Pancreas (tissue), 10 donors: ENCODE results near the gene OR4K13. TPM values are rescaled to one million over a fixed set of nuclear protein-coding genes. Genes with fewer than 3 reads are reported as not detected.

Experiments
- ATAC-seq, 4 donors: fragments of 200-7000 bp; cut with Tn5 transposase; one replicate each; pipeline versions ENCODE4 v1.8.0 to v1.9.1; 2020; ENCODE audit warnings: mild to moderate bottlenecking in 4 of 4, moderate library complexity in 4 of 4
- DNase-seq, 6 donors: peaks; one replicate each; pipeline ENCODE4 v3.0.0-alpha.2; 2020
- FAIRE-seq: peaks from 2 replicates; lab custom pipeline; 2012; peaks lifted over from hg19 to GRCh38; lab: Jason Lieb, UNC
- H3K27ac ChIP-seq, 4 donors: fragments of 200-600 bp; sonication (generic); 1 replicate in 3 of 4; 2 replicates in 1 of 4; pipeline versions ENCODE4 v1.5.0 to v1.8.0; 2020
- H3K27me3 ChIP-seq, 4 donors: fragments of 200-600 bp; one replicate each; pipeline ENCODE4 v1.8.0; 2021
- H3K36me3 ChIP-seq, 3 donors: fragments of 200-600 bp; sonication (generic) in 1 of 3; one replicate each; pipeline versions ENCODE4 v1.5.0 to v1.8.0; 2020 to 2021
- H3K4me1 ChIP-seq, 3 donors: fragments of 200-600 bp; one replicate each; pipeline ENCODE4 v1.8.0; 2021
- H3K4me3 ChIP-seq, 4 donors: fragments of 200-600 bp; sonication (generic) in 2 of 4; one replicate each; pipeline versions ENCODE4 v1.5.0 to v1.8.0; 2020 to 2021
- H3K9me3 ChIP-seq, 4 donors: fragments of 200-600 bp; one replicate each; pipeline ENCODE4 v1.8.0; 2021
- WGBS, 2 donors: extraction: QIAGEN DNeasy Blood & Tissue Kit; methylation state at CpG; one replicate each; pipeline ENCODE4 v1.1.7; 2013; 5-methylcytosine and 5-hydroxymethylcytosine counted together
- intact Hi-C, 3 donors: fragments of 100-400 bp; cut with DNase I; formaldehyde crosslinking; loops; one replicate each; pipeline versions ENCODE4 v1.11.1 to v1.14.2; 2022
- polyA plus RNA-seq, 2 donors: library from polyadenylated mRNA; stranded (reverse); fragments of 200-250 nt; gene quantifications; one replicate each; pipeline ENCODE4 v1.2.3, GENCODE V29; 2013
- total RNA-seq, 6 donors: library from RNA; stranded (reverse); fragmentation: NEBNext Ultra II Directional in 4 of 6; extraction: Animal tissue kit (Norgen Biotek cat#: 25700) in 4 of 6; gene quantifications; one replicate each; pipeline versions ENCODE4 v1.2.1 to v1.2.4, GENCODE V29; 2021 to 2023
- TF ChIP-seq, protein P1 (sequence below), 4 donors: fragments of 200-600 bp; sonication (generic) in 3 of 4; IDR thresholded peaks; one replicate each; pipeline versions ENCODE4 v1.5.0 to v1.8.0; 2021; ENCODE audit warnings: antibody characterized with exemption in 4 of 4
- donor health status: healthy with polysubstance abuse.
- donor health status: DM: no; HTN: no; CAD: no; lungs with moderate emphysema.
- donor health status: DM: no; HTN: no; CAD: no.
- donor health status: control.
- donor health status: control.
- donor health status: Bipolar disorder and iron deficiency.
- donor health status: DM: yes; HTN: yes; CAD: no.
- donor health status: DM: no; HTN: no; CAD: no.
- donor health status: DM: no; HTN: no; CAD: no.
- donor health status: DM: yes; HTN: yes; CAD: no.

Gene OR4K13, protein sequence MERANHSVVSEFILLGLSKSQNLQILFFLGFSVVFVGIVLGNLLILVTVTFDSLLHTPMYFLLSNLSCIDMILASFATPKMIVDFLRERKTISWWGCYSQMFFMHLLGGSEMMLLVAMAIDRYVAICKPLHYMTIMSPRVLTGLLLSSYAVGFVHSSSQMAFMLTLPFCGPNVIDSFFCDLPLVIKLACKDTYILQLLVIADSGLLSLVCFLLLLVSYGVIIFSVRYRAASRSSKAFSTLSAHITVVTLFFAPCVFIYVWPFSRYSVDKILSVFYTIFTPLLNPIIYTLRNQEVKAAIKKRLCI
- total RNA-seq: not detected
- not detected for polyA plus RNA-seq

- no peak for DNase-seq
- TF ChIP-seq, protein P1, sequence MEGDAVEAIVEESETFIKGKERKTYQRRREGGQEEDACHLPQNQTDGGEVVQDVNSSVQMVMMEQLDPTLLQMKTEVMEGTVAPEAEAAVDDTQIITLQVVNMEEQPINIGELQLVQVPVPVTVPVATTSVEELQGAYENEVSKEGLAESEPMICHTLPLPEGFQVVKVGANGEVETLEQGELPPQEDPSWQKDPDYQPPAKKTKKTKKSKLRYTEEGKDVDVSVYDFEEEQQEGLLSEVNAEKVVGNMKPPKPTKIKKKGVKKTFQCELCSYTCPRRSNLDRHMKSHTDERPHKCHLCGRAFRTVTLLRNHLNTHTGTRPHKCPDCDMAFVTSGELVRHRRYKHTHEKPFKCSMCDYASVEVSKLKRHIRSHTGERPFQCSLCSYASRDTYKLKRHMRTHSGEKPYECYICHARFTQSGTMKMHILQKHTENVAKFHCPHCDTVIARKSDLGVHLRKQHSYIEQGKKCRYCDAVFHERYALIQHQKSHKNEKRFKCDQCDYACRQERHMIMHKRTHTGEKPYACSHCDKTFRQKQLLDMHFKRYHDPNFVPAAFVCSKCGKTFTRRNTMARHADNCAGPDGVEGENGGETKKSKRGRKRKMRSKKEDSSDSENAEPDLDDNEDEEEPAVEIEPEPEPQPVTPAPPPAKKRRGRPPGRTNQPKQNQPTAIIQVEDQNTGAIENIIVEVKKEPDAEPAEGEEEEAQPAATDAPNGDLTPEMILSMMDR (IDR thresholded peaks at IDR 0.05): no peak
- Histone ChIP-seq H3K36me3 (no peaks in the 10 kb centered on the region), H3K4me3 (no peak within 1 kb of the TSS), H3K27ac (no peak within 1 kb of the TSS), H3K27me3 (no peaks in the 10 kb centered on the region), H3K4me1 (no peaks in the 10 kb centered on the region), H3K9me3 (no peaks in the 10 kb centered on the region)
- 69 to 80% methylated on average over 4 of the region's 4 CpGs for WGBS, 2 donors
- intact Hi-C loops: no loop called here
- no peak for ATAC-seq
- FAIRE-seq: no peak
Observed at GRCh38 chr14:20035938-20036337, at the start of gene OR4K13. Gene OR4K13, minus strand, starts transcription at chr14:20036038. Its CDS starts 1,280 bp downstream, at chr14:20034758.

DNA sequence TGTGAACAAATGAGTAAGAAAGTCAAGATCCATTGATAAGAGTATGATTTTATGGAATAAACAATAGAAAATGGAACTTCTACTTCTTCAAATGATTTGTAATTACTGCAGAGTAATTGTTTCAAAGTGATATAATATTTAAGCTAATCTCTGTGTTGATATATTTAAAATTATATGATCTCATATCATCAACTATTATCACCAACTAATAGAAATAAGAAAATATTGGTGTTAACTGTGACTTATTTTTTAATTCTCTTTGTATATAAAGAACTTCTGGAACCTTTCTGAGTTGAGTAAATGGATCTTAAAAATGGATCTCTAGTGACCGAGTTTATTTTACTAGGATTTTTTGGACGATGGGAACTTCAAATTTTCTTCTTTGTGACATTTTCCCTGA is 23.9 kb upstream of the OR4K13 start, which contains the start of gene OR4L1:
OR4L1 (plus strand) TSS at position 301 of the 400 bp plus-strand sequence; CDS start at position 301, 0 bp downstream.
- FAIRE-seq (no peak), DNase-seq (no peak), ATAC-seq (no peak)
- H3K27ac ChIP-seq: no peak within 1 kb of the TSS
- TF ChIP-seq, protein P1 (IDR thresholded peaks at IDR 0.05): no peak
- WGBS, 2 donors: 32 to 58% methylated on average over 2 of the region's 2 CpGs
- intact Hi-C loops: no loop called here
- no peaks in the 10 kb centered on the region for H3K36me3 ChIP-seq
- no peaks in the 10 kb centered on the region for H3K9me3 ChIP-seq
- H3K27me3 ChIP-seq: no peaks in the 10 kb centered on the region
- no peak within 1 kb of the TSS for H3K4me3 ChIP-seq
- H3K4me1 ChIP-seq: no peaks in the 10 kb centered on the region

DNA sequence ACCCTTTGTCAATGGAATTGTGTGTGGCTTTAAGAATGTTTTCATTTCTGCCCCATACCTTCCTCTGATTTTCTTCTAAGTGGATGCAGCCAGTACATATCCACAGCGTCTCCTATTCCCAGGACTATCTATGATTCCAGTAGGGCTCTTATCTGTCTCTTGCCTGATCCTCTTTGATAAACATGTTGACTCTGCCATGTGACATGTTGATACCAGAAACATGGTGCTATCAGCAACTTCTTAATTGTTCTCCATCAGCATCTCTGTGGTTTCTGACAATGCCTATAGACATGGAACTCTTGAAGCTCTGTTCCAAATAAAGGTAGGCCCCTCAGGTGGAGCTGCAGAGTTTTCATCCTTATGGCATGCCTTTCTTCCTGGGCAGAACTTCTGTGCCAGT is 12.4 kb upstream of the OR4K13 start:
- 26 to 37% methylated on average over 1 of the region's 1 CpG for WGBS, 2 donors
- no peak overlapping the region for H3K4me3 ChIP-seq
- no peaks in the 10 kb centered on the region for H3K9me3 ChIP-seq
- no peaks in the 10 kb centered on the region for H3K36me3 ChIP-seq
- no peaks in the 10 kb centered on the region for H3K27me3 ChIP-seq
- ATAC-seq: no peak
- no peaks in the 10 kb centered on the region for H3K4me1 ChIP-seq
- no peak for FAIRE-seq
- no peak for DNase-seq
- intact Hi-C loops: no loop called here
- H3K27ac ChIP-seq: no peak overlapping the region
- TF ChIP-seq, protein P1 (IDR thresholded peaks at IDR 0.05): no peak

GRCh38 chr14:20044243-20044642 is 8.4 kb upstream of the OR4K13 start:
- no peak for DNase-seq
- no peak for ATAC-seq
- Histone ChIP-seq H3K9me3 (no peaks in the 10 kb centered on the region), H3K27me3 (no peaks in the 10 kb centered on the region), H3K36me3 (no peaks in the 10 kb centered on the region), H3K4me1 (no peaks in the 10 kb centered on the region), H3K4me3 (no peak overlapping the region), H3K27ac (no peak overlapping the region)
- FAIRE-seq: no peak
- 55 to 63% methylated on average over 5 of the region's 5 CpGs for WGBS, 2 donors
- TF ChIP-seq, protein P1 (IDR thresholded peaks at IDR 0.05): no peak
- intact Hi-C loops: no loop called here

DNA sequence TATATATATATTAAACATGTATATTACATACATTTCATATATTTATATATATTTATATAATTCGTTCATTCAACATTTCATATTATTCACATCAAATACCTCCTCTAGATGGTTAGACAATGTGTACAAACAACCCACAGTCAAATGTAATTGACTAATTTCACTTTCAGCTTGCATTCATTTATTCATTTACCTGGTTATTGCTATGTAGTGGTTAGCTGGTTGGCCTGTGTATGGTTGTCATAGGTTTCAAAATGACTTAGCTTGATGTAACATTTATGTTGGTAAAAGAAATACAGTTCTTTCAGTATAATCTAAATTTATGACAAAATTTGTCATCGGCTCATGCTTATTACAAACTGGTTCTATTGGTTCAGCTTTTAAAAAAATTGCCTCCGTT is 389 bp downstream of the OR4K13 start:
- Histone ChIP-seq H3K9me3 (no peaks in the 10 kb centered on the region), H3K36me3 (no peaks in the 10 kb centered on the region), H3K4me1 (no peaks in the 10 kb centered on the region), H3K27me3 (no peaks in the 10 kb centered on the region), H3K4me3 (no peak overlapping the region), H3K27ac (no peak overlapping the region)
- no peak for ATAC-seq
- WGBS, 2 donors: 46 to 57% methylated on average over 3 of the region's 3 CpGs
- no peak for DNase-seq
- FAIRE-seq: no peak
- intact Hi-C loops: no loop called here
- TF ChIP-seq, protein P1 (IDR thresholded peaks at IDR 0.05): no peak
